Lower lobe of right lung (tissue), 2 donors: ENCODE measurements around the gene ITGB5. TPM values are rescaled to one million over a fixed set of nuclear protein-coding genes. Genes with fewer than 3 reads are reported as not detected.
"Not testable (repeated sequence)": the region's sequence is repeated elsewhere in the genome, so short reads cannot be mapped to it uniquely, and the experiment has no call there.

Source experiments
- ATAC-seq, 2 donors: fragments of 200-7000 bp; cut with Tn5 transposase; one replicate each; pipeline ENCODE4 v1.9.1; 2020 to 2022; ENCODE audit warnings: mild to moderate bottlenecking in 2 of 2, moderate library complexity in 2 of 2
- DNase-seq: peaks from one replicate; pipeline ENCODE4 v3.0.0-alpha.2; 2020
- H3K27ac ChIP-seq: fragments of 200-600 bp; one replicate; pipeline ENCODE4 v1.8.0; 2022
- H3K27me3 ChIP-seq: fragments of 200-600 bp; one replicate; pipeline ENCODE4 v1.8.0; 2022; ENCODE audit warnings: low read depth
- H3K36me3 ChIP-seq: fragments of 200-600 bp; one replicate; pipeline ENCODE4 v1.8.0; 2022; ENCODE audit warnings: mild to moderate bottlenecking
- H3K4me1 ChIP-seq: fragments of 200-600 bp; one replicate; pipeline ENCODE4 v1.8.0; 2022
- H3K4me3 ChIP-seq: fragments of 200-600 bp; one replicate; pipeline ENCODE4 v1.8.0; 2022; ENCODE audit warnings: mild to moderate bottlenecking
- H3K9me3 ChIP-seq: fragments of 200-600 bp; one replicate; pipeline ENCODE4 v1.8.0; 2022
- intact Hi-C: fragments of 100-400 bp; cut with DNase I; formaldehyde crosslinking; loops from one replicate; pipeline ENCODE4 v1.11.0; 2022
- total RNA-seq: library from RNA; stranded (reverse); fragmentation: NEBNext Ultra II Directional; extraction: Animal tissue kit (Norgen Biotek cat#: 25700); gene quantifications from one replicate; pipeline ENCODE4 v1.2.1, GENCODE V29; 2021
- TF ChIP-seq, protein P1 (sequence below): fragments of 200-600 bp; IDR thresholded peaks from one replicate; pipeline ENCODE4 v1.8.0; 2022; ENCODE audit warnings: antibody characterized with exemption, mild to moderate bottlenecking
- donor health status: DM: no; HTN: yes; CAD: no; lungs with severe emphysema.

ITGB5 gene
- total RNA-seq, 1 donor from 2014 or later = 93.1 TPM

DNA sequence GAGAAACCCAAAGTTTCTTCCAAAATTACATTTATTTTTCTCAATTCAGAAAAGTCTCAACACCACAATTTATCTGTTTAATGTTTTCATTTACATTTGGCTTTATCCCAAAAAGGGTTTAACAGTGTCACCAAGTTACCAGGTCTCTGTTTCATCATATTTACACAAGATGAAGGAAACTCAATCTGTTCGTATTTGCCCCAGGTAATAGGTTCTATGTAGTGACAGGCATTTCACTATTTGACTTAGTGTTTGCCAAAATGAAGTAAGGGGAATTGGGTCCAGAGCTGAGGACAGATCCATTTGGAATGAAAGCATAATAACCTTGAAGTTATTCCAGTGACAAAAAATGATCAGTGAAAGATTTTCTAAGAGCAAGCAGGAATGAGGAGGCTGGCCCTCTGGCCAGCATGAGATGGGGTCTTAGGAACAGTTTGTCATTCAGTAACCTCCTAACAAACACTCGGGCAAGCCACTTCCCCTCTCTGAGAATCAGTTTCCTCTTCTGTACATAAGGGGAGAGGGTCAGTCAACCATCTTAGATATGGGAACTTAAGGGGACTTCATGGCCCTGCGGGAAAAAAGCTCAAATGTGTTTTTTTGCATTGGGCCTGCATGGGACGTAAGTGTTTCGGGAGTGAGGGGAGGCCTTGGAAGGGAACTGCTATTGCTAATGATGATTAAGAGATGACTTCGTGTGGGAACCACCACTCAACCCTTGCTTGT lies 125.1 kb downstream of the ITGB5 start:
- peaks cover 15% of the 10 kb centered on the region for H3K4me1 ChIP-seq
- DNase-seq (no peak), ATAC-seq (no peak)
- no peak overlapping the region for H3K27ac ChIP-seq
- intact Hi-C loops = loop anchor here (5.0 kb wide), 1 partner anchor 140 kb away; no protein-coding TSS in a partner anchor
- H3K36me3 ChIP-seq = peaks cover 40% of the 10 kb centered on the region
- no peaks in the 10 kb centered on the region for H3K27me3 ChIP-seq
- H3K9me3 ChIP-seq = no peaks in the 10 kb centered on the region
- H3K4me3 ChIP-seq = no peak overlapping the region
- TF ChIP-seq, protein P1, sequence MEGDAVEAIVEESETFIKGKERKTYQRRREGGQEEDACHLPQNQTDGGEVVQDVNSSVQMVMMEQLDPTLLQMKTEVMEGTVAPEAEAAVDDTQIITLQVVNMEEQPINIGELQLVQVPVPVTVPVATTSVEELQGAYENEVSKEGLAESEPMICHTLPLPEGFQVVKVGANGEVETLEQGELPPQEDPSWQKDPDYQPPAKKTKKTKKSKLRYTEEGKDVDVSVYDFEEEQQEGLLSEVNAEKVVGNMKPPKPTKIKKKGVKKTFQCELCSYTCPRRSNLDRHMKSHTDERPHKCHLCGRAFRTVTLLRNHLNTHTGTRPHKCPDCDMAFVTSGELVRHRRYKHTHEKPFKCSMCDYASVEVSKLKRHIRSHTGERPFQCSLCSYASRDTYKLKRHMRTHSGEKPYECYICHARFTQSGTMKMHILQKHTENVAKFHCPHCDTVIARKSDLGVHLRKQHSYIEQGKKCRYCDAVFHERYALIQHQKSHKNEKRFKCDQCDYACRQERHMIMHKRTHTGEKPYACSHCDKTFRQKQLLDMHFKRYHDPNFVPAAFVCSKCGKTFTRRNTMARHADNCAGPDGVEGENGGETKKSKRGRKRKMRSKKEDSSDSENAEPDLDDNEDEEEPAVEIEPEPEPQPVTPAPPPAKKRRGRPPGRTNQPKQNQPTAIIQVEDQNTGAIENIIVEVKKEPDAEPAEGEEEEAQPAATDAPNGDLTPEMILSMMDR = no peak

DNA sequence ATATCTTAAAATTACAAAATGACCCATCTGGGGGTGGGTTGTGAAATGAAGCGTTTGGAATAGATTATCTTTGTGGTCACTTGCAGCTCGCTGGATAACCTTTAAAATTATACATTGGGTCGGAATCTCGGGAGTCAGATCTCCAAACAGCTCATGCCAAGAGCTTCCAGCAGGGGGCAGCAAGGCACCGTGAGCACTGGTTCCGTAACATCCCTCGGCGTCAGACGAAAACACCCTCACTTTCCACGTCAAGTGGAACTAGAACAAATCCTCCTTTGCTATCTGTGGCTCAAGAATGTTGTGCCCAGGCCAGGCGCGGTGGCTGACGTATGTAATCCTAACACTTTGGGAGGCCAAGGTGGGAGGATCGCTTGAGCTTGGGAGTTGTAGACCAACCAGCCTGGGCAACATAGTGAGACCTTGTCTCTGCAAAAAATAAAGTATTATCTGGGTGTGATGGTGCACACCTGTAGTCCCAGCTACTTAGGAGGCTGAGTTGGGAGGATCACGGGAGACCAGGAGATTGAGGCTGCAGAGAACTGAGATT lies 125.8 kb downstream of the ITGB5 start:
- H3K36me3 ChIP-seq = peaks cover 34% of the 10 kb centered on the region
- peaks cover 15% of the 10 kb centered on the region for H3K4me1 ChIP-seq
- H3K27ac ChIP-seq = no peak overlapping the region
- TF ChIP-seq, protein P1 = peak; percentile 91
- H3K4me3 ChIP-seq = no peak overlapping the region
- H3K27me3 ChIP-seq = no peaks in the 10 kb centered on the region
- no peaks in the 10 kb centered on the region for H3K9me3 ChIP-seq
- peak; percentile 91 to 94 for ATAC-seq
- intact Hi-C loops = loop anchor here (5.0 kb wide), 1 partner anchor 141 kb away; no protein-coding TSS in a partner anchor
- peak; percentile 89 for DNase-seq

DNA sequence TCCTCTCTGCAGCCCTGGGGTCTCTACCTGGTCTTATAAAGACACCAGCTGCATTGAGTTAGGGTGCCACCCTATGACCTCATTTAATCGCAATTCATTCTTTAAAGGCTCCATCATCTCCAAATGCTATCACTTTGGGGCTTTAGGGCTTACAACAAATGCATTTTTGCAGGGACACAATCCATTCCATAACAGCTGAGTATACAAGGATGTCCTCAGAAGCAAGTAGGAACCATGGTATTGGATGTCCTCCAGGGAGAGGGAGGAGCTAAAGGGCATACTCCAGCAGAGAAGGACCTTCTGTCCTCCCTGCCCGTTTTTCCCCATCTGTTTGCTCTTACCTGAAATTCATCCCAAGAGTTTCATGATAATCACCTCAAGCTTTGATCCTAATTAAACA lies 126.6 kb downstream of the ITGB5 start:
- no peak overlapping the region for H3K27ac ChIP-seq
- H3K4me3 ChIP-seq = no peak overlapping the region
- TF ChIP-seq, protein P1 = no peak
- peaks cover 27% of the 10 kb centered on the region for H3K36me3 ChIP-seq
- peak in 1 of 2 donors; percentile 40 for ATAC-seq
- H3K4me1 ChIP-seq = peaks cover 15% of the 10 kb centered on the region
- no peaks in the 10 kb centered on the region for H3K27me3 ChIP-seq
- DNase-seq = no peak
- no peaks in the 10 kb centered on the region for H3K9me3 ChIP-seq
- intact Hi-C loops = loop anchor here (5.0 kb wide), 1 partner anchor 142 kb away; no protein-coding TSS in a partner anchor

DNA sequence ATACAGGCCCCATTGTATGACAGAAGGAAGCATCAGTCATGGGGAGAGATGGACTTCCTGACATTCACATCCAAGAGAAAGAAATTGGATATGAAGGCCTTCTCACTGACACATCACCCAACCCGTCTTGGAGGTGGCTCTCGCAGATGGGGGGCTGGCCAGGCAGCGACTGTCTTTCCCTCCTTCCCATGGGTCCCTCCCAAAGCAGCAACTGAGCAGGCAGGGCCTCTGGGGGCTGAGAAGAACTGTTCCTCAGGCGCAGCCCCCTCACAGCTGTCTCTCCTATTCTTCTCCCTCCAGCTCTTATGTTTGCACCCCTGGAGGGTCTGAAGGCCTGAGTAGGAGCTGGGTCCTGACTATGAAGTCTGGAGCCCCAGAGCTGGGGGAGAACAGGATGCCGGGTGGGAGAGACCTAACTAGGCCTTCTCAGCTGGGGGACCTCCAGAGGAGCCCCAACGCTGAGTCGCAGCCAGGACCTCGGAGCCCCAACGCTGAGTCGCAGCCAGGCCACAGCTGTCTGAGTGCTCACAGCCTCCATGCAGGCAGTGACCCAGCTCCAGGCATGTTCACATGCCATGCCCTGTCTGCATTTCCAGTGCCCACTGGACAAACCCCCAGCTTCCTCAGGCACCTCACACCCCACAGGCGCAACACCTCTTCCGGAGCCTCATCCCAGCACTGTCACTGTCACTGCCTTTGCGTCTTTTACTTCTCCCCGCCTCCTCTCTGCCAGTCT lies 127.3 kb downstream of the ITGB5 start:
- peaks cover 15% of the 10 kb centered on the region for H3K4me1 ChIP-seq
- no peaks in the 10 kb centered on the region for H3K9me3 ChIP-seq
- peaks cover 19% of the 10 kb centered on the region for H3K36me3 ChIP-seq
- ATAC-seq (no peak), DNase-seq (no peak)
- H3K27me3 ChIP-seq = no peaks in the 10 kb centered on the region
- intact Hi-C loops = loop anchor here (5.0 kb wide), 1 partner anchor 142 kb away; no protein-coding TSS in a partner anchor
- TF ChIP-seq, protein P1 = no peak
- no peak overlapping the region for H3K27ac ChIP-seq
- no peak overlapping the region for H3K4me3 ChIP-seq

DNA sequence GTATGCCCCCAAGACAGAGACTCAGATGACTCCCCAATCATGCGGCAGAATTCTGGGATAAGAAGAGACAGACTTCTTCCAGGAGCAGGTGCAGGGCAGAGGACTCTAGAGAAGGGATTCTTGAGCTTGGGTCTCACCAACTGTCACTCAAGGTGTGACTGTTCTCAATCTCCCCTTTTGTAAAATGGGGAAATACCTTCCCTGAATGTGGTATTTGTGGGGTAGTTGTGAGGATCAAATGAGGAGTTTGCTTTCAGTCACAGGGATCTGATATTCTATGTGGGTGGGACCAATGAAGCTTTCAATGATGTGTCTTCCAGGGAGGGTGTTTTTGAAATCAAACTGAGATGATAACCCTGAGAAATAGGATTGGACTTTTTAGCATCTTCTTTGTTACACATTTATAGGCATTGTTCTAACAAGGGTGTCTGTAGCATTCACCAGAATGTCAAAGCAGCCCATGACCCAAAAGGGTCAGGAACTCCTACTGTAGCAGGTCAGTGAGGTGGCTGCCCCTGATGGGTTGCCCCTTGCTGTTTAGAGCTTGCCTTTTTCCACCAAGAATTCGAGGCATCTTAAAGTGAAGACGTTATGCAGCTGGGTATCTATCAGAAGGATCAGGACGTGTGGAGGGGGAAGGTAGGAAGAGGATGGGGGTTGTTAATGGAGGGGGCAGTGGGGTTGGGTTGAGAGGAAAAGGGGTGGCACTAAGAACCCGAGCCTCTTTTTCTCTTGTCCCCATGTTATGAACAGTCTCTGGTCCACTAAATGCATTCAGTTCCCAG lies 128.1 kb downstream of the ITGB5 start:
- Histone ChIP-seq H3K4me3 (no peak overlapping the region), H3K36me3 (peaks cover 12% of the 10 kb centered on the region), H3K4me1 (peaks cover 15% of the 10 kb centered on the region), H3K27ac (no peak overlapping the region), H3K9me3 (no peaks in the 10 kb centered on the region), H3K27me3 (no peaks in the 10 kb centered on the region)
- intact Hi-C loops = no loop called here
- ATAC-seq (no peak), DNase-seq (no peak)
- TF ChIP-seq, protein P1 = no peak

DNA sequence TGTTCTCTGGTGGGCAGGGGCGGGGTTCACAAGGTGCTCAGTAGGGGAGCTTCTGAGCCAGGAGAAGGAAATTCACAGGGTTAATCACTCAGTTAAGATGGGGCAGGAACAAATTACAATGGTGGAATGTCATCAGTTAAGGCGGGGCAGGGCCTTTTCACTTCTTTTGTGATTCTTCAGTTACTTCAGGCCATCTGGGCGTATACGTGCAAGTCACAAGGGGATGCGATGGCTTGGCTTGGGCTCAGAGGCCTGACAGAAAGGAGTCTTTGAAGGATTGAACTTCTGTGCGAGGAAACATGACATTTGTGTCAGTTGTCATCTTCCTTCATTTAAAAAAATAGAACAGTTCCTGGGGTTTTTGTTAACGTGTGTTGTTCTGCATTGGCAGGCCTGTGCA lies 129.2 kb downstream of the ITGB5 start:
- H3K4me3 ChIP-seq, H3K27me3 ChIP-seq: not testable (repeated sequence)
- peaks cover 15% of the 10 kb centered on the region for H3K4me1 ChIP-seq

More for the DNA sequence above, 129.2 kb downstream of the ITGB5 start:
- DNase-seq, ATAC-seq, intact Hi-C loops, H3K9me3 ChIP-seq, H3K36me3 ChIP-seq, H3K27ac ChIP-seq: not testable (repeated sequence)
